ENCODE measurements around the gene PODXL.

DNA sequence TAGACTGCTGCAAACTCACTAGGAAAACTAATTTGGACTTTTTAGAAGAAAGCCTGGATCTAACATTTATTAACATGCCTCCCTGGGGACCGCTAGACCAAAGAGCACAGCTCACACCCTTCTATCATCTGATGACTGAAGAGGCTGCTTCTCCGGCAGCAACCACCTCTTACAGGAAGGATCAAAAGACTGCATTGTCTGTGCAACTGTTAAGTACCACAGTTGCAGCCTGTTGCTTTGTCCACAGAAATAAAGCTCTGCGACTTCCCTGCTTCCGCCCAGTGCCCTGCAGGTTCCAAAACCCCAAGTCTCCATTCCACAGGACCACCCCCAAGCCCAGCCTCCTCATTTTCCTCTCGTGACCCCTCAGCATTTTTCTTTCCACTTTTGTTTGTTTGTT lies 14.0 kb upstream of the PODXL start:
- TF ChIP-seq, protein P1, sequence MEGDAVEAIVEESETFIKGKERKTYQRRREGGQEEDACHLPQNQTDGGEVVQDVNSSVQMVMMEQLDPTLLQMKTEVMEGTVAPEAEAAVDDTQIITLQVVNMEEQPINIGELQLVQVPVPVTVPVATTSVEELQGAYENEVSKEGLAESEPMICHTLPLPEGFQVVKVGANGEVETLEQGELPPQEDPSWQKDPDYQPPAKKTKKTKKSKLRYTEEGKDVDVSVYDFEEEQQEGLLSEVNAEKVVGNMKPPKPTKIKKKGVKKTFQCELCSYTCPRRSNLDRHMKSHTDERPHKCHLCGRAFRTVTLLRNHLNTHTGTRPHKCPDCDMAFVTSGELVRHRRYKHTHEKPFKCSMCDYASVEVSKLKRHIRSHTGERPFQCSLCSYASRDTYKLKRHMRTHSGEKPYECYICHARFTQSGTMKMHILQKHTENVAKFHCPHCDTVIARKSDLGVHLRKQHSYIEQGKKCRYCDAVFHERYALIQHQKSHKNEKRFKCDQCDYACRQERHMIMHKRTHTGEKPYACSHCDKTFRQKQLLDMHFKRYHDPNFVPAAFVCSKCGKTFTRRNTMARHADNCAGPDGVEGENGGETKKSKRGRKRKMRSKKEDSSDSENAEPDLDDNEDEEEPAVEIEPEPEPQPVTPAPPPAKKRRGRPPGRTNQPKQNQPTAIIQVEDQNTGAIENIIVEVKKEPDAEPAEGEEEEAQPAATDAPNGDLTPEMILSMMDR (IDR thresholded peaks at IDR 0.05 in 2 of 3, conservative IDR thresholded peaks at IDR 0.05 in 1 of 3; ENCODE audit: control insufficient read depth in 2 of 3, extremely low read depth in 1 of 3, insufficient read depth in 1 of 3, low read depth in 3 of 3, low read length in 3 of 3) = no peak
- TF ChIP-seq TARDBP (IDR thresholded peaks at IDR 0.05; ENCODE audit: borderline replicate concordance) (no peak), JUND (IDR thresholded peaks at IDR 0.05; ENCODE audit: low read depth, low read length) (no peak), NR2C1 (IDR thresholded peaks at IDR 0.05) (no peak), POLR2A (IDR thresholded peaks at IDR 0.05; ENCODE audit: low read depth, low read length) (no peak), EZH2 (IDR thresholded peaks at IDR 0.05; ENCODE audit: borderline replicate concordance, control insufficient read depth, low read depth, low read length) (no peak)
